GM18519 (cell line): Measurements from ENCODE around the gene EPB41L4A.
"Not testable (repeated sequence)": the region's sequence is repeated elsewhere in the genome, so short reads cannot be mapped to it uniquely, and the experiment has no call there.

Source experiments
- ATAC-seq: cut with Tn5 transposase; IDR thresholded peaks from one replicate; pipeline ENCODE4 v1.9.1; 2021; ENCODE audit warnings: mild to moderate bottlenecking, moderate library complexity; ENCODE audit not compliant: unreplicated experiment, low FRiP score

The EPB41L4A gene

GRCh38 chr5:112360740-112361139 is 58.3 kb downstream of the EPB41L4A start:
- not testable (repeated sequence) for ATAC-seq

GRCh38 chr5:112356178-112356956 is 62.7 kb downstream of the EPB41L4A start:
- no peak for ATAC-seq

- ATAC-seq, result no peak
Observed at GRCh38 chr5:112355058-112355685, 63.9 kb downstream of the EPB41L4A start.

GRCh38 chr5:112353678-112354077 is 65.4 kb downstream of the EPB41L4A start:
- ATAC-seq, result no peak

GRCh38 chr5:112351225-112351624 is 67.9 kb downstream of the EPB41L4A start:
- ATAC-seq, result no peak

GRCh38 chr5:112350626-112351025 is 68.5 kb downstream of the EPB41L4A start:
- ATAC-seq, result no peak

- ATAC-seq, result no peak
Observed at GRCh38 chr5:112349371-112349770, 69.7 kb downstream of the EPB41L4A start.

- ATAC-seq, result no peak
Observed at GRCh38 chr5:112348915-112349314, 70.2 kb downstream of the EPB41L4A start.

- no peak for ATAC-seq
Observed at GRCh38 chr5:112348387-112348786, 70.7 kb downstream of the EPB41L4A start.

GRCh38 chr5:112346411-112347044 is 72.5 kb downstream of the EPB41L4A start:
- ATAC-seq, result peak; percentile 50

GRCh38 chr5:112344540-112344939 is 74.5 kb downstream of the EPB41L4A start:
- ATAC-seq, result no peak

GRCh38 chr5:112342389-112342788 is 76.7 kb downstream of the EPB41L4A start:
- ATAC-seq, result no peak

- no peak for ATAC-seq
Observed at GRCh38 chr5:112339761-112340160, 79.3 kb downstream of the EPB41L4A start.

GRCh38 chr5:112338681-112339337 is 80.3 kb downstream of the EPB41L4A start:
- ATAC-seq, result no peak

- ATAC-seq, result no peak
Observed at GRCh38 chr5:112333331-112333781, 85.7 kb downstream of the EPB41L4A start.

- no peak for ATAC-seq
Observed at GRCh38 chr5:112331892-112332291, 87.2 kb downstream of the EPB41L4A start.

GRCh38 chr5:112329419-112330090 is 89.5 kb downstream of the EPB41L4A start:
- peak; percentile 85 for ATAC-seq

GRCh38 chr5:112323166-112323565 is 95.9 kb downstream of the EPB41L4A start:
- ATAC-seq, result no peak

- no peak for ATAC-seq
Observed at GRCh38 chr5:112320408-112320807, 98.7 kb downstream of the EPB41L4A start.

GRCh38 chr5:112318346-112318745 is 100.7 kb downstream of the EPB41L4A start:
- ATAC-seq, result no peak
